Hepatocyte (in vitro differentiated cells): ENCODE data around the gene ADCYAP1R1. TPM values are rescaled to one million over a fixed set of nuclear protein-coding genes. Genes with fewer than 3 reads are reported as not detected.

Experiments used
- DNase-seq: peaks from one replicate; pipeline ENCODE4 v3.0.0-alpha.2; 2016; ENCODE audit warnings: low spot score
- H2AFZ ChIP-seq: fragments of 200-600 bp; sonication (generic); 2 replicates; pipeline ENCODE4 v1.6.0; 2016; ENCODE audit warnings: antibody characterized with exemption, mild to moderate bottlenecking
- H3K27ac ChIP-seq: fragments of 200-600 bp; sonication (generic); 2 replicates; pipeline ENCODE4 v1.5.1; 2016; ENCODE audit warnings: mild to moderate bottlenecking
- H3K27me3 ChIP-seq: fragments of 200-600 bp; sonication (generic); 2 replicates; pipeline ENCODE4 v1.6.1; 2016
- H3K36me3 ChIP-seq: fragments of 200-600 bp; sonication (generic); replicated peaks from 2 replicates; pipeline ENCODE4 v1.5.1; 2016; ENCODE audit warnings: low read depth; ENCODE audit not compliant: insufficient read depth
- H3K4me1 ChIP-seq: fragments of 200-600 bp; sonication (generic); 2 replicates; pipeline ENCODE4 v1.5.1; 2016; ENCODE audit warnings: mild to moderate bottlenecking, moderate library complexity; ENCODE audit not compliant: insufficient read depth
- H3K4me2 ChIP-seq: fragments of 200-600 bp; sonication (generic); 2 replicates; pipeline ENCODE4 v1.6.0; 2016
- H3K4me3 ChIP-seq: fragments of 200-600 bp; sonication (generic); 2 replicates; pipeline ENCODE4 v1.5.1; 2016; ENCODE audit warnings: mild to moderate bottlenecking
- H3K79me2 ChIP-seq: fragments of 200-600 bp; sonication (generic); 2 replicates; pipeline ENCODE4 v1.6.0; 2017; ENCODE audit warnings: mild to moderate bottlenecking
- H3K9me2 ChIP-seq: fragments of 200-600 bp; sonication (generic); replicated peaks from 2 replicates; pipeline ENCODE4 v1.6.0; 2017; ENCODE audit warnings: mild to moderate bottlenecking; ENCODE audit not compliant: insufficient read depth
- H3K9me3 ChIP-seq: fragments of 200-600 bp; sonication (generic); 2 replicates; pipeline ENCODE4 v1.5.1; 2016; ENCODE audit warnings: low read depth, mild to moderate bottlenecking
- H4K20me1 ChIP-seq: fragments of 200-600 bp; sonication (generic); 2 replicates; pipeline ENCODE4 v1.6.0; 2016; ENCODE audit warnings: mild to moderate bottlenecking; ENCODE audit not compliant: insufficient read depth, poor library complexity, severe bottlenecking
- EZH2 ChIP-seq: fragments of 200-600 bp; sonication (generic); IDR thresholded peaks from 2 replicates; pipeline ENCODE4 v1.6.1; 2016; ENCODE audit warnings: antibody characterized with exemption, mild to moderate bottlenecking, borderline replicate concordance
- EZH2phosphoT487 ChIP-seq: fragments of 200-600 bp; sonication (generic); IDR thresholded peaks from one replicate; pipeline ENCODE4 v1.6.1; 2018; ENCODE audit warnings: antibody characterized with exemption, mild to moderate bottlenecking, low read depth, moderate library complexity; ENCODE audit not compliant: unreplicated experiment, severe bottlenecking
- WGBS: methylation state at CpG from one replicate; pipeline ENCODE4 v1.1.6; 2016; ENCODE audit warnings: low lambda C conversion rate; ENCODE audit errors: missing lambda C conversion rate; 5-methylcytosine and 5-hydroxymethylcytosine counted together
- polyA plus RNA-seq: library from polyadenylated mRNA; unstranded; fragments of >200 nt; fragmentation: Nextera tagmentation; extraction: Ambion mirVana; gene quantifications from 2 replicates; pipeline ENCODE4 v1.2.1, GENCODE V29; 2016
- total RNA-seq: library from RNA; depleted of rRNA; stranded (reverse); fragments of >200 nt; gene quantifications from 2 replicates; pipeline ENCODE4 v1.2.3, GENCODE V29; 2014
- TF ChIP-seq, protein P1 (sequence below): fragments of 200-600 bp; sonication (generic); IDR thresholded peaks from 2 replicates; pipeline ENCODE4 v1.5.1; 2016; ENCODE audit warnings: antibody characterized with exemption, mild to moderate bottlenecking; ENCODE audit not compliant: poor library complexity

ADCYAP1R1 gene
- total and polyA plus RNA-seq, 2 experiments from 2014 or later: 0.10 TPM; not detected in 1

- no peak for DNase-seq
- Histone ChIP-seq H3K9me3 (no peaks in the 10 kb centered on the region), H3K79me2 (no peaks in the 10 kb centered on the region), H2AFZ (no peak overlapping the region), H3K4me1 (no peaks in the 10 kb centered on the region), H3K27me3 (no peaks in the 10 kb centered on the region), H3K4me2 (no peak overlapping the region), H3K9me2 (no peaks in the 10 kb centered on the region), H3K36me3 (no peaks in the 10 kb centered on the region), H4K20me1 (no peaks in the 10 kb centered on the region), H3K27ac (no peak overlapping the region), H3K4me3 (no peak overlapping the region)
- WGBS: 87% methylated on average over 6 of the region's 6 CpGs
- no peak for TF ChIP-seq EZH2
Measured at GRCh38 chr7:31087351-31087750, 35.2 kb downstream of the ADCYAP1R1 start.

DNA sequence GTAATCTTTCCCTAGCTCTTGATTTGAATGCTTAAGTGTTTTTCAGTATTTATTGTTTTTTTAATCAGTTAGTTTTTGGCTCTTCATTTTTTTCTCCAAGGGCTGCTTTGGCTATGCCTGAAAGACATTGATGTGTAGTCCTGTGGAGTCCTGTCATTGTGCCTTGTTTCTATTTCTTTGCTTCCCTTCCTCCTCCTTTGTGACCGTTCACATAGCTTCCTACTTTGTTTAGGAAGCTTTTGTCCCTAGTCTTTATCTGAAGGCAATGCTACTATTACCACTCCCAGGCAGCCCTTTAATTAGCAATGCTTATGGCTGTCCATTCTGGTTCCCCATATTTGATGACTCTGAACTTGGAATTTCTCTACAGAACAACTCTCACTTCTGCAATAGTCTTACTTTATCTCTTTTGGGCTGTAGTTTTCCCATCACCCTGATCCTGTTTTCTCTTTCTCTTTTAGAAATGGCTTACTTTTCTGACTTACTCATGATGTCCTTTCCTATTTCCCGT lies 39.9 kb downstream of the ADCYAP1R1 start:
- TF ChIP-seq, protein P1, sequence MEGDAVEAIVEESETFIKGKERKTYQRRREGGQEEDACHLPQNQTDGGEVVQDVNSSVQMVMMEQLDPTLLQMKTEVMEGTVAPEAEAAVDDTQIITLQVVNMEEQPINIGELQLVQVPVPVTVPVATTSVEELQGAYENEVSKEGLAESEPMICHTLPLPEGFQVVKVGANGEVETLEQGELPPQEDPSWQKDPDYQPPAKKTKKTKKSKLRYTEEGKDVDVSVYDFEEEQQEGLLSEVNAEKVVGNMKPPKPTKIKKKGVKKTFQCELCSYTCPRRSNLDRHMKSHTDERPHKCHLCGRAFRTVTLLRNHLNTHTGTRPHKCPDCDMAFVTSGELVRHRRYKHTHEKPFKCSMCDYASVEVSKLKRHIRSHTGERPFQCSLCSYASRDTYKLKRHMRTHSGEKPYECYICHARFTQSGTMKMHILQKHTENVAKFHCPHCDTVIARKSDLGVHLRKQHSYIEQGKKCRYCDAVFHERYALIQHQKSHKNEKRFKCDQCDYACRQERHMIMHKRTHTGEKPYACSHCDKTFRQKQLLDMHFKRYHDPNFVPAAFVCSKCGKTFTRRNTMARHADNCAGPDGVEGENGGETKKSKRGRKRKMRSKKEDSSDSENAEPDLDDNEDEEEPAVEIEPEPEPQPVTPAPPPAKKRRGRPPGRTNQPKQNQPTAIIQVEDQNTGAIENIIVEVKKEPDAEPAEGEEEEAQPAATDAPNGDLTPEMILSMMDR: no peak
- TF ChIP-seq EZH2phosphoT487 (no peak), EZH2 (no peak)
- no peaks in the 10 kb centered on the region for H4K20me1 ChIP-seq
- no peaks in the 10 kb centered on the region for H3K9me3 ChIP-seq
- H3K4me3 ChIP-seq: no peak overlapping the region
- H2AFZ ChIP-seq: no peak overlapping the region
- peaks cover 7% of the 10 kb centered on the region for H3K27me3 ChIP-seq
- H3K36me3 ChIP-seq: no peaks in the 10 kb centered on the region
- H3K4me2 ChIP-seq: no peak overlapping the region
- 84% methylated on average over 2 of the region's 2 CpGs for WGBS
- H3K79me2 ChIP-seq: no peaks in the 10 kb centered on the region
- no peak overlapping the region for H3K27ac ChIP-seq
- H3K4me1 ChIP-seq: no peaks in the 10 kb centered on the region
- DNase-seq: no peak
- no peaks in the 10 kb centered on the region for H3K9me2 ChIP-seq

- H3K9me2 ChIP-seq: no peaks in the 10 kb centered on the region
- H3K79me2 ChIP-seq: no peaks in the 10 kb centered on the region
- no peaks in the 10 kb centered on the region for H3K4me1 ChIP-seq
- no peak overlapping the region for H2AFZ ChIP-seq
- H3K4me3 ChIP-seq: no peak overlapping the region
- H4K20me1 ChIP-seq: no peaks in the 10 kb centered on the region
- TF ChIP-seq, protein P1: no peak
- no peak for TF ChIP-seq EZH2phosphoT487
- no peak for TF ChIP-seq EZH2
- H3K36me3 ChIP-seq: no peaks in the 10 kb centered on the region
- no peaks in the 10 kb centered on the region for H3K9me3 ChIP-seq
- no peak overlapping the region for H3K27ac ChIP-seq
- 89% methylated on average over 4 of the region's 4 CpGs for WGBS
- no peak for DNase-seq
- no peak overlapping the region for H3K4me2 ChIP-seq
- H3K27me3 ChIP-seq: peaks cover 7% of the 10 kb centered on the region
Measured at GRCh38 chr7:31092606-31093005, 40.5 kb downstream of the ADCYAP1R1 start.

GRCh38 chr7:31093282-31093681 lies 41.2 kb downstream of the ADCYAP1R1 start:
- H3K27ac ChIP-seq: no peak overlapping the region
- H3K4me1 ChIP-seq: no peaks in the 10 kb centered on the region
- H2AFZ ChIP-seq: no peak overlapping the region
- no peak overlapping the region for H3K4me3 ChIP-seq
- TF ChIP-seq EZH2phosphoT487 (no peak), EZH2 (no peak)
- TF ChIP-seq, protein P1: no peak
- H3K36me3 ChIP-seq: no peaks in the 10 kb centered on the region
- 86% methylated on average over 3 of the region's 3 CpGs for WGBS
- H3K79me2 ChIP-seq: no peaks in the 10 kb centered on the region
- H3K27me3 ChIP-seq: peaks cover 7% of the 10 kb centered on the region
- no peaks in the 10 kb centered on the region for H4K20me1 ChIP-seq
- H3K9me3 ChIP-seq: no peaks in the 10 kb centered on the region
- no peak overlapping the region for H3K4me2 ChIP-seq
- DNase-seq: no peak
- no peaks in the 10 kb centered on the region for H3K9me2 ChIP-seq
